CD14-positive monocyte (primary cell): ENCODE results near the gene KDM6B. TPM values are rescaled to one million over a fixed set of nuclear protein-coding genes. Genes with fewer than 3 reads are reported as not detected.

ENCODE experiments used
- DNase-seq, 3 donors: peaks; one replicate each; pipeline ENCODE4 v3.0.0-alpha.2; 2011 to 2022
- H2AFZ ChIP-seq: 2 replicates; pipeline ENCODE4 v1.6.0; 2012; ENCODE audit warnings: mild to moderate bottlenecking, low read depth, low read length, inconsistent platforms; ENCODE audit not compliant: insufficient read depth, poor library complexity, severe bottlenecking
- H3K27ac ChIP-seq, 2 donors: 1 replicate in 1 of 2; 2 replicates in 1 of 2; pipeline ENCODE4 v1.5.1; 2012 to 2013; ENCODE audit warnings: low read length in 2 of 2, control low read depth in 1 of 2, inconsistent platforms in 1 of 2, low read depth in 1 of 2, mild to moderate bottlenecking in 1 of 2
- H3K27me3 ChIP-seq, 2 donors: one replicate each; pipeline versions ENCODE4 v1.6.0 to v1.6.1; 2011 to 2013; ENCODE audit warnings: low read length in 2 of 2; ENCODE audit not compliant: control insufficient read depth in 2 of 2, insufficient read depth in 2 of 2
- H3K36me3 ChIP-seq, 2 donors: replicated peaks in 1 of 2; 1 replicate in 1 of 2; 2 replicates in 1 of 2; pipeline versions ENCODE4 v1.5.1 to v1.6.1; 2012 to 2013; ENCODE audit warnings: low read length in 2 of 2, control low read depth in 1 of 2, inconsistent platforms in 1 of 2, mild to moderate bottlenecking in 1 of 2; ENCODE audit not compliant: insufficient read depth in 2 of 2, control insufficient read depth in 1 of 2
- H3K4me1 ChIP-seq, 2 donors: 1 replicate in 1 of 2; 2 replicates in 1 of 2; pipeline versions ENCODE4 v1.5.1 to v1.6.1; 2012 to 2013; ENCODE audit warnings: low read length in 2 of 2, control low read depth in 1 of 2, inconsistent platforms in 1 of 2, mild to moderate bottlenecking in 1 of 2, moderate library complexity in 1 of 2; ENCODE audit not compliant: insufficient read depth in 2 of 2, control insufficient read depth in 1 of 2
- H3K4me2 ChIP-seq: replicated peaks from 2 replicates; pipeline ENCODE3; 2012; ENCODE audit warnings: low read length, moderate library complexity, mild to moderate bottlenecking; ENCODE audit not compliant: poor library complexity, severe bottlenecking; ENCODE audit errors: extremely low read depth
- H3K4me3 ChIP-seq, 3 experiments: fragments of 200-600 bp in 1 of 3; sonication (generic) in 1 of 3; replicated peaks in 1 of 3; 1 replicate in 2 of 3; 2 replicates in 1 of 3; pipeline ENCODE4 v1.5.1; 2011 to 2013; ENCODE audit warnings: low read length in 3 of 3, mild to moderate bottlenecking in 3 of 3, control low read depth in 2 of 3, low read depth in 2 of 3, inconsistent platforms in 1 of 3, moderate library complexity in 1 of 3
- H3K79me2 ChIP-seq: 2 replicates; pipeline ENCODE4 v1.6.0; 2012; ENCODE audit warnings: mild to moderate bottlenecking, control low read depth, inconsistent platforms, low read length, moderate library complexity; ENCODE audit not compliant: insufficient read depth
- H3K9ac ChIP-seq: 2 replicates; pipeline ENCODE4 v1.6.0; 2017; ENCODE audit warnings: low read length, mild to moderate bottlenecking; ENCODE audit not compliant: insufficient read depth, poor library complexity, severe bottlenecking
- H3K9me3 ChIP-seq, 2 donors: replicated peaks in 1 of 2; 1 replicate in 1 of 2; 2 replicates in 1 of 2; pipeline versions ENCODE4 v1.5.1 to v1.6.1; 2012 to 2013; ENCODE audit warnings: low read length in 2 of 2, control low read depth in 1 of 2; ENCODE audit not compliant: control insufficient read depth in 1 of 2, insufficient read depth in 1 of 2
- H4K20me1 ChIP-seq: 2 replicates; pipeline ENCODE4 v1.6.0; 2012; ENCODE audit warnings: mild to moderate bottlenecking, low read length, control low read depth, moderate library complexity; ENCODE audit not compliant: insufficient read depth
- H3K27ac Mint-ChIP-seq, 7 donors: one replicate each; pipeline ENCODE4 v1.8.0; 2020; ENCODE audit warnings: mild to moderate bottlenecking in 7 of 7, mixed read lengths in 7 of 7, moderate library complexity in 6 of 7, inconsistent platforms in 2 of 7
- H3K27me3 Mint-ChIP-seq, 3 donors: one replicate each; pipeline ENCODE4 v1.8.0; 2021 to 2022; ENCODE audit warnings: low read depth in 3 of 3, mild to moderate bottlenecking in 3 of 3, mixed read lengths in 3 of 3, moderate library complexity in 3 of 3, inconsistent platforms in 1 of 3
- H3K36me3 Mint-ChIP-seq, 2 donors: one replicate each; pipeline ENCODE4 v1.8.0; 2020; ENCODE audit warnings: mixed read lengths in 2 of 2, inconsistent platforms in 1 of 2, mild to moderate bottlenecking in 1 of 2
- H3K4me1 Mint-ChIP-seq: one replicate; pipeline ENCODE4 v1.8.0; 2020; ENCODE audit warnings: mild to moderate bottlenecking, mixed read lengths
- H3K4me3 Mint-ChIP-seq, 2 donors: one replicate each; pipeline ENCODE4 v1.8.0; 2020; ENCODE audit warnings: mild to moderate bottlenecking in 2 of 2, mixed read lengths in 2 of 2, moderate library complexity in 1 of 2
- H3K9me3 Mint-ChIP-seq, 7 donors: one replicate each; pipeline ENCODE4 v1.8.0; 2020 to 2022; ENCODE audit warnings: mixed read lengths in 7 of 7, mild to moderate bottlenecking in 6 of 7, moderate library complexity in 6 of 7, inconsistent platforms in 2 of 7
- WGBS: methylation state at CpG from one replicate; pipeline ENCODE4 v1.1.5; 2013; ENCODE audit warnings: missing lambda C conversion rate; ENCODE audit not compliant: insufficient coverage; 5-methylcytosine and 5-hydroxymethylcytosine counted together
- intact Hi-C, 2 donors: fragments of 100-400 bp; cut with micrococcal nuclease; formaldehyde crosslinking; loops; one replicate each; pipeline versions ENCODE4 v1.15.0 to v1.15.1; 2023
- polyA plus RNA-seq, 3 donors: library from polyadenylated mRNA; depleted of rRNA in 1 of 3; unstranded in 2 of 3; stranded (reverse) in 1 of 3; fragments of 300-500 nt in 2 of 3; fragments of >200 nt in 1 of 3; fragmentation: Illumina TruSeq in 2 of 3; gene quantifications; 1 replicate in 2 of 3; 2 replicates in 1 of 3; pipeline ENCODE4 v1.2.3, GENCODE V29; 2012 to 2021
- TF ChIP-seq, protein P1 (sequence below): fragments of 200-600 bp; IDR thresholded peaks from one replicate; pipeline ENCODE4 v1.8.0; 2022; ENCODE audit warnings: antibody characterized with exemption, mild to moderate bottlenecking

Gene KDM6B
- polyA plus RNA-seq, 3 donors: 0.37 to 25.5 (median 0.44) TPM

DNA sequence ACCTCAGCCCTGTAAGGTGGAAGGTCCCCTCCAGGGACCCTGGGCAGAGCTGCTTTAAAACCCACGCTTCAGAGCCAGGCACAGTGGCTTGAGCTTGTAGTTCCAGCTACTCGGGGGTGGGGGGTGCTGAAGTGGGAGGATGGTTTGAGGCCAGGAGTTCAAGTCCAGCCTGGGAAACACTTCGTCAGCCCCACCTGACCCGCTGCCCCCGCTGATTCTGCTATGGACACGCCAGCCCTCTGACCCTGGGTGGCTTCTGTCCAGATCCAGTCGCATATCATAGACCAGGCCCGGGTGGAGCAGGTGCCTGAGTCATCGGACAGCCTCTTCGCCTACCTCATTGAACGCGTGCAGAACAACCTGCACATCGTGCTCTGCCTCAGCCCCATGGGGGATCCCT is 35.2 kb upstream of the KDM6B start:
- no peak for DNase-seq
- Histone ChIP-seq H3K27ac (no peak overlapping the region), H3K4me2 (no peak overlapping the region), H3K4me1 (no peaks in the 10 kb centered on the region), H3K36me3 (no peaks in the 10 kb centered on the region), H3K27me3 (no peaks in the 10 kb centered on the region), H3K4me3 (no peak overlapping the region), H2AFZ (no peak overlapping the region), H4K20me1 (no peaks in the 10 kb centered on the region), H3K9ac (no peak overlapping the region), H3K79me2 (no peaks in the 10 kb centered on the region), H3K9me3 (no peaks in the 10 kb centered on the region)
- H3K27me3 Mint-ChIP-seq: peaks cover 7 to 9% (median 7%) of the 10 kb centered on the region in 3 donors
- H3K27ac Mint-ChIP-seq: no peak overlapping the region
- WGBS: 87% methylated on average over 10 of the region's 13 CpGs
- H3K9me3 Mint-ChIP-seq: peaks cover 0 to 3% (median 0%) of the 10 kb centered on the region in 7 donors
- intact Hi-C loops: no loop called here
- H3K36me3 Mint-ChIP-seq: no peaks in the 10 kb centered on the region
- no peak overlapping the region for H3K4me3 Mint-ChIP-seq
- TF ChIP-seq, protein P1, sequence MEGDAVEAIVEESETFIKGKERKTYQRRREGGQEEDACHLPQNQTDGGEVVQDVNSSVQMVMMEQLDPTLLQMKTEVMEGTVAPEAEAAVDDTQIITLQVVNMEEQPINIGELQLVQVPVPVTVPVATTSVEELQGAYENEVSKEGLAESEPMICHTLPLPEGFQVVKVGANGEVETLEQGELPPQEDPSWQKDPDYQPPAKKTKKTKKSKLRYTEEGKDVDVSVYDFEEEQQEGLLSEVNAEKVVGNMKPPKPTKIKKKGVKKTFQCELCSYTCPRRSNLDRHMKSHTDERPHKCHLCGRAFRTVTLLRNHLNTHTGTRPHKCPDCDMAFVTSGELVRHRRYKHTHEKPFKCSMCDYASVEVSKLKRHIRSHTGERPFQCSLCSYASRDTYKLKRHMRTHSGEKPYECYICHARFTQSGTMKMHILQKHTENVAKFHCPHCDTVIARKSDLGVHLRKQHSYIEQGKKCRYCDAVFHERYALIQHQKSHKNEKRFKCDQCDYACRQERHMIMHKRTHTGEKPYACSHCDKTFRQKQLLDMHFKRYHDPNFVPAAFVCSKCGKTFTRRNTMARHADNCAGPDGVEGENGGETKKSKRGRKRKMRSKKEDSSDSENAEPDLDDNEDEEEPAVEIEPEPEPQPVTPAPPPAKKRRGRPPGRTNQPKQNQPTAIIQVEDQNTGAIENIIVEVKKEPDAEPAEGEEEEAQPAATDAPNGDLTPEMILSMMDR: no peak
- peaks cover 3% of the 10 kb centered on the region for H3K4me1 Mint-ChIP-seq

DNA sequence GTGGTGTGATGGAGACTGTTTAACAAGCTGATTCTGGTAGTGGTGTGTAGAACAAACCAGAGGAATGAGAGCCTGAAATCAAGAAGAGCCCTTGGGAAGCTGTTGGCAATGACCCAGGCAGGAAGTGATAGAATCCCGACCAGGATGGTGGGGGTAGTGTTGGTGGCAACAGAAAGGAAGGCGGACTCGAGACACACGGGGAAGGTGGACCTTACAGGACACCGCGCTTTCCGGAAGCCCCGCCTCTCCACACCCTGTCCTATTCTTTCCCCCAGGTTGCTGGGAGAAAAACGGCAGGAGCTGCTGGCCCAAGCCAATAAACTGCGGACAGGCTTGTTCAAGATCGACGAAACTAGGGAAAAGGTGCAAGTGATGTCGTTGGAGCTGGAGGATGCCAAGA is 30.0 kb upstream of the KDM6B start:
- 59% methylated on average over 6 of the region's 13 CpGs for WGBS
- Mint-ChIP-seq H3K27ac (no peak overlapping the region), H3K27me3 (peaks cover 5 to 10% (median 9%) of the 10 kb centered on the region in 3 donors), H3K4me3 (peak overlapping the region in 1 of 2 donors; percentile 21), H3K4me1 (peaks cover 6% of the 10 kb centered on the region), H3K36me3 (no peaks in the 10 kb centered on the region), H3K9me3 (peaks cover 0 to 3% (median 0%) of the 10 kb centered on the region in 7 donors)
- H3K4me1 ChIP-seq: peaks cover 8 to 10% of the 10 kb centered on the region in 2 donors
- H3K79me2 ChIP-seq: no peaks in the 10 kb centered on the region
- no peak overlapping the region for H3K4me3 ChIP-seq
- no peak overlapping the region for H3K27ac ChIP-seq
- no peaks in the 10 kb centered on the region for H3K36me3 ChIP-seq
- TF ChIP-seq, protein P1: no peak
- no peak overlapping the region for H3K4me2 ChIP-seq
- no peak for DNase-seq
- intact Hi-C loops: loop anchor here in 1 of 2 donors (5.0 kb wide), 1 partner anchor 47 kb away; no protein-coding TSS in a partner anchor
- no peaks in the 10 kb centered on the region for H3K27me3 ChIP-seq
- H2AFZ ChIP-seq: no peak overlapping the region
- no peak overlapping the region for H3K9ac ChIP-seq
- no peaks in the 10 kb centered on the region for H3K9me3 ChIP-seq
- no peaks in the 10 kb centered on the region for H4K20me1 ChIP-seq
